Epidermal melanocyte (primary cell): ENCODE data around the gene MYOM1.

Source experiments
- DNase-seq: peaks from one replicate; pipeline ENCODE4 v3.0.0; 2011; ENCODE audit warnings: low spot score; ENCODE audit not compliant: insufficient read length

MYOM1 gene

GRCh38 chr18:3219631-3220335 is at the start of gene MYOM1:
Gene MYOM1 (minus strand): TSS chr18:3219968. CDS start chr18:3215223, 4,745 bp downstream.
- DNase-seq, result no peak

GRCh38 chr18:3269241-3269913 is 49.6 kb upstream of the MYOM1 start:
- no peak for DNase-seq

DNA sequence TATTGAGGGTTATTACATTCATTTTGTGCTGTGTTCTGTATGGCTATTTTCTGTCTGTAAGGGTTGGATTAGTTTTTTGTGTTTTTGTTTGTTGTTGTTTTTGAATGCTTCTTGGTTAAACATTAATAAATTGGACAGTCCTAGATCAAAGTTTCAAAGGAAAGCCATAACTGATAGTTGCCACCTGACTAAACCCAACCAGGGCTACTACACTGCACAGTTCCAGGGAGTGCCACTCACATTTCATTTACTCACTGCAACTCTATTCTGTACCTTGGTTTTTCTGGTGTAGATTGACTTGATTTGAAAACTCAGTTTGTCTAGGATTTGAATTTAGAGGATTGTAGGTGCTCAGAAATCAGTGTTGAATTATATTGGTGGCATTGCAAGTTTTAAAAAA is 48.5 kb upstream of the MYOM1 start:
- DNase-seq, result no peak

GRCh38 chr18:3266062-3266608 is 46.4 kb upstream of the MYOM1 start:
- no peak for DNase-seq

GRCh38 chr18:3265564-3266033 is 45.8 kb upstream of the MYOM1 start:
- DNase-seq, result no peak

DNA sequence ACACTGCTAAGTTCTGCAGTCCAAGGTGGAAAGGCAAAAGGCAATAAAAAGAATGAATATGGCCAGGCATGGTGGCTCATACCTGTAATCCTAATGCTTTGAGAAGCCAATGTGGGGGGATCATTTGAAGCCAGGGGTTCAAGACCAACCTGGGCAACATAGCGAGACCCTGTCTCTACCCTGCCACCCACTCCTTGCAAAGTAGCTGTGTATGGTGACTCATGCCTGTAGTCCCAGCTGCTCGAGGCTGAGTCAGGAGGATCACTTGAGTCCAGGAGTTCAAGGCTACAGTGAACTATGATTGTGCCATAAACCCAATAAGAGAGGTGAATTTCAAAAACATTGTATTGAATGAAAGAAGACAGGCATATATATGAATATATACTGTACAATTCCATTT is 44.6 kb upstream of the MYOM1 start:
- no peak for DNase-seq

GRCh38 chr18:3263132-3263700 is 43.4 kb upstream of the MYOM1 start:
- no peak for DNase-seq

DNA sequence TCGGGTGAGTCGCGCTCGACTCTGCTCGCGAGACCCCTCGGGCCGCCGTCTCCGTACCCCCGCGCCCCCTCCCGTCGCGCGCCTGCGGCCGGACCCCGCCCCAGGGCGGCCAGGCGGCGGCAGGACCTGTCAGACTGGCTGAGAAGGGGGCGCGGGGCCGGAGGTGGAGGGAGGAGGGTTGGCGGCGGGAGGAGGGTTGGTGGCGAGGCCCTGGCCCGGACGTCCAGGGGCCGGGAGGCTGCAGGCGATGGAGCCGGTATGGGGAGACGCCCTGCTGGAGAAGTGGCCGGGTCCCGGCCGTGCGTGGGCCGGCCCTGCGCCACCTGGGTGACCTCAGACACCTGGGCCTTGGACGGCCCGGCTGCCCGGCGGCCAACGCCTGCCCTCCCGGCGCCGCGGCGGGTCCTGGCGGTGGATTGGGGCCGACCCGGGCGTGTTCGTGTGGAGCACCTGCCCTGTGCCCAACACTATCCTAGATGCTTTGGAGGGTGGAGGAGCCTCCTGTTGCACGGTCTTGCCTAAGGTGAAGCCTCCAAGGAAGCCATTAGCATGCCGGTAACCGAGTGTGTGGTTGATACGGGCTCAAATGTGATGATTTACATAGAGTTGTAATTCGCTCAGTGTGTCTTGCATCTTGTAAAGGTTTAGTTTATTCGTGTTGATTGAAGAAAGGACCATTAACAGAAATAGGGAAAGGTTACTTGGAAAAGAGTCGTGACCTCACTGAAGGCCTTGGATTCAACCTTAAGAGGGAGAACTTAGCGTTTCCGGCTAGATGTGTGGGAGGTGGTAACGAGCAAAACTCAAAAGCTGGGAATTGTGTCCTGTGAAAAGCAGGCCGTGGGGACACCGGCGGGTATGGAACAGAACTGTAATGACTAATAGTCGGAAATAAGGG is 42.7 kb upstream of the MYOM1 start:
- DNase-seq, result no peak

DNA sequence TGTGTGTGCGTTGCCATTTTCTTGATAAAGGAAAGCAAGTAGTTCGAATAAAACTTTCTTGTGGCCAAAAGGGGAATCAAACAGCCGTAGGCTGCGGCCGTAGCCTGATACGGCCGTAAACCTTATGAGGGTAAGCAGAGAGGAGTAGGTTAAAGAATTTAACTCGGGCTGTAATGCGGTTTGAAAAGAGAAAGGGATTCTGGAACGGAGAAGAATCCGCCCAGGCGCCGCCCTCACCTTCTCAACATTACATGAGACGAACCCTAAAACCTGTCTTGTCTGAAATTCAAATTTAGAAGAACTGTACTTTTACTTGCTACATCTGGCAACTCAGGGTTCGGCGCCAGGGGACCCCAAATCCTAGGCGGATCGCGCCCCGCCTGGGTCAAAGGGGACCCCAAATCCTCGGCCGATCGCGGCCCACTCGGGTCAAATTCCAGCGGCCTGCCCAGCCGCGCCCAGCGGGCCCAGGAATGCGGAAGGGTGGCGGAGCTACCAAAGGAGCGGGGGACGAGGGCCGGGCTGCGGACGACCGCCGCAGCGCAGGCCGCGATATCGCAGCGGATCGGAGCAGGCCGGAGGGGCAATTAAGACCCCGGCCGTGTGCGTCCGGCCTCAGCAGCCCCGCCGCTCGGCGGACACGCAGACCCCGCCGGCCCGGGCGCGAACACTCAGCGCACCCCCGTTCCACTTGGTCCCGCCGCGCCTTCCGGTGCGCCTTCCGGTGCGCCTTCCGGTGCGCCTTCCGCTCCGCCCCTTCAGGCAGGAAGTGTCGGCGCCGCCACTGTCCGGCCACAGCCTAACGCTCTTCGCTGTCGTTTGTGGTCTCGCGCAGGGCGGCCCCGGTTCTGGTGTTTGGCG is 41.8 kb upstream of the MYOM1 start, which contains the start of gene MYL12B:
Gene MYL12B (plus strand): TSS at position 761 of the 861 bp plus-strand sequence. CDS start 10,766 bp downstream, outside the sequence.
- DNase-seq, result peak; percentile 70

- no peak for DNase-seq
Observed at GRCh38 chr18:3260995-3261372, 41.2 kb upstream of the MYOM1 start.

- DNase-seq, result no peak
Observed at GRCh38 chr18:3257627-3258120, 37.9 kb upstream of the MYOM1 start.

DNA sequence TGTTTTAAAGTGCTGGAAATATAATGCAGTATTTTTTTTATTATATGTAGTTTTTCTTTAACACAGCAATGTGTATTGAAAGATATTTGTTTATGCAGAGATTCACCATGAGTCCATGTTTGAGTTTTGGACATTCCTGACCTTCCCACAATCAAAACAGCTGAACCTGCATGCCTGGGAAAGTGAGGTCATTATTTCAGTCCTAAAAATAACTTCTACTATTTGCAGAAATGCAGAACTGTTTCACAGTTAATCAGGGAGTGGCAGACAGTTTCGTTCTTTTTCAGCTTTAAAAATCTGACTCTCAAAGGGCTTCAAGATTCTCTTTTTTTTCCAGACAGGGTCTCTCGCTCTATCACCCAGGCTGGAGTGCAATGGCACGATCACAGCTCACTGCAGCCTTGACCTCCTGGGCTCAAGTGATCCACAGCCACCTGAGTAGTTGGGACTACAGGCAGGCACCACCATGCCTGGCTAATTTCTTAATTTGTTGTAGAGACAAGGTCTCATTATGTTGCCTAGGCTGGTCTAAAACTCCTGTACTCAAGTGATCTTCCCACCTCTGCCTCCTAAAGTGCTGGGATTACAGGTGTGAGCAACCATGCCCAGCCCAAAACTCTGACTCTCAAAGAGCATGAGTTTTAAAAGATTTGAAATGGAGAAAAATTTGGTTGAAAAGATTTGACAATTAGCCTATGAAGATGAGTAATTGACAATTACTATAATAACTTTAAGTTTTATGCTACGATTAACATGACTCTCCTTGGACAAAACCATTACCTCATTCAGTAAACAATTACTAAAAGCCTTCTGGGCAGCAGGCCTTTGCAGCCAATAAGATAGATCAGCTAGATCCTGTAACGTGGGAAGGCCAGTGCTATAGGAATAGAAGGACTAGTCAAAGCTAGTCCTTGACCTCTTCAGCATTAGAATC is 37.2 kb upstream of the MYOM1 start:
- no peak for DNase-seq

- no peak for DNase-seq
Observed at GRCh38 chr18:3255611-3256165, 35.9 kb upstream of the MYOM1 start.

DNA sequence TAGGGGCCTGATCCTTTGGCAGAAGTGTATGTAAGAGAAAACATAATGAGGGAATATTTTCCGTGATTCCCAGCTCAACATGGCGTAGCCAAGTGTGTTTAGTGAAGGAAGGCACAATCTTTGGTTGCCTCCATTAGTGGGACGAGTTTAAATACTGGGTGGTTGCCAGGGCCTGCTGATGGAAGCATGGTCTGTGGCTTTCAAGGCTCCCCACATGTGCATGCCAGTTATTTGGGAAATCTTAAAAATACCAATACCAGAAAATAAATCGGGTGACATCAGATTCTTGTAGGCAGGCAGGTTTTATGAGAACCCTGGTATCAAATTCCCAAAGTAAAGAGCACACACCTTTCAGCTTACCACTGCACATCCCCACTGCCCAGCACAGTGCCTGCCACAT is 35.0 kb upstream of the MYOM1 start:
- DNase-seq, result no peak

- DNase-seq, result no peak
Observed at GRCh38 chr18:3252843-3253242, 33.1 kb upstream of the MYOM1 start.

DNA sequence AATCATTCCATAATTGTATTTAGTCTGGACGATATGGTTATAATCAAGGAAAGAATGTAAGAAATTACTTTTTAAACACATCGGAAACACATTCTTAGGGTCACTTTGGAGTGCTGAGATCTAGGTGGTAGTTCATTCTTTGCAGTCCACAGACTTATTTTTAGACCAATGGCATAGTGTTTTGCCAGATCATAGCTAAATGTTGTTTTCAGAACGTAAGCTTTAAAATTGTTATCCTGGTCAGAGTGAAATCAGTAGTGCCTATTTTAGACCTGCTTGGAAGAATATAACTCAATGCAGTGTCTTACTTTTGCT is 32.2 kb upstream of the MYOM1 start:
- DNase-seq, result no peak

DNA sequence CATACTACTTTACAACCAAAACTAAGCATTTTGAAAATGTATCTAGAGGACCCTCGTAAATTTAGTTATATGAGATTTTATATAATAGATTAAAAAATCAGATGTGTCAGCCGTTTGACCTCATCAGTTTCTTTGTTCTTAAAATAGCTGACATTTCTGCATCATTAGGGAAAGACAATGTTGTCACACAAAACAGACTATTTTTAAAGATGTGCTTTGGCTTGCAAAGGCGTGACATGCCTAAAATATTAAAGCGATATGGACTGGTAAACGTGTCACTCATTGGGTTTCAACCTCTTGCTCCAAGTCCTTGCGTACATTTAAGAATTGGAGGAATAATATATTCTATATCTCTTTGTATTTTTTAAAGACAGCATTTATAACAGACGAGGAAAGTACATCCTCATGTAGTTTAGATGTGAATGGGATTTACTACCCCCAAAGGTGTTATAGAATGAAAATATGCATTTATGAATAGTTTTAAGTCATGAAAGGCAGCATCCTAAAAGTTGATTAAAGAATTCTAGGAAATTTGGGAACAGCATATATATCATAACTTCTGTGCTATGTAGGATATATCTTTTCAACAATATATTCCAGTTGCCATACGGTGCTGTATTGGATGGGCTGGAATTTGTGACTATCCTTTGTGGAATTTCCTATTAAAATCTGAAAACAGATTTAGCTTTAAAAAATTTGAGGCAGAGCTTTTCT is 31.6 kb upstream of the MYOM1 start:
- DNase-seq, result no peak
